GM18517 (cell line): ENCODE results near the gene DNMBP.
"Not testable (repeated sequence)": the region's sequence is repeated elsewhere in the genome, so short reads cannot be mapped to it uniquely, and the experiment has no call there.

Experiments used
- ATAC-seq: cut with Tn5 transposase; IDR thresholded peaks from one replicate; pipeline ENCODE4 v1.9.1; 2021; ENCODE audit warnings: mild to moderate bottlenecking, moderate library complexity; ENCODE audit not compliant: unreplicated experiment

DNMBP gene

GRCh38 chr10:99840859-99841258 lies 168.9 kb downstream of the DNMBP start:
- ATAC-seq = not testable (repeated sequence)

GRCh38 chr10:99836711-99837110 lies 173.0 kb downstream of the DNMBP start:
- no peak for ATAC-seq

- ATAC-seq = no peak
Observed at GRCh38 chr10:99835947-99836346, 173.8 kb downstream of the DNMBP start.

GRCh38 chr10:99834410-99834809 lies 175.3 kb downstream of the DNMBP start:
- no peak for ATAC-seq

DNA sequence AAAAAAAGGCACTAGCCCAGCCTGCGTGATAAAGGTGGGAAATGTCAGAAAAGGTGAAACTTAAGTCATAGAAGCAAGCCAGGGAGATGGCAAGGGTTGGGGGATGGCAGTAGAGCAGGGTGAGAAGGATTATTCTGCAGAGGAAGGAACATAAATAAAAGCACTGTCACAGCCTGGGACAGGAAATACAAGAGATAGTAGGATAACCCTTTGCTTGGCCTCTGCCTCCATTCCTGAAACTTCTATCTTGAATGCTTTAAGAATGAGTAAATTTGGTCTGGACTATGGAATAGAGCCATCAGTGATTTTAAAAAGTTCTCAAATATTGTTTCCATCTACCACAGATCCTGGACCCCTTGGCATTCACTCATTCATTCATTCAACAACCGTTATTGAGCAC lies 177.3 kb downstream of the DNMBP start:
- ATAC-seq = no peak

DNA sequence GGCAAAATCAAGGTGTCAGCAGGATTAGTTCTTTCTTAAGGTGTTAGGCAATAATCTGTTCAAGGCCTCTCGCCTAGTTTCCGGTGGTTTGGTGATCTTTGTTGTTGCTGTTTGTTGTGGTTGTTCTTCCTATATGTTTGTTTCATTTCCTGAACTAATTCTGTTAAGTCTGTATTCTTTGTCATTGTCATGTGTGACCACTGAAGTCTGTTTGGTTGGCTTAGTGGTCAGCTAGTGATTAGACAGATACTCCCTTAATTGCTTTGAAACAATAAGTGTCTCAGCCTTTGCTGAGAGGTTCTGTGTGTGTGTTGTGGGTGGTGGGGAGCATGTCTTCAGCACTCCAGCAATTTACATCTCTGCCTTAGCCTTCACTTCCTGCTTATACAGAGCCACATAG lies 181.3 kb downstream of the DNMBP start:
- no peak for ATAC-seq

DNA sequence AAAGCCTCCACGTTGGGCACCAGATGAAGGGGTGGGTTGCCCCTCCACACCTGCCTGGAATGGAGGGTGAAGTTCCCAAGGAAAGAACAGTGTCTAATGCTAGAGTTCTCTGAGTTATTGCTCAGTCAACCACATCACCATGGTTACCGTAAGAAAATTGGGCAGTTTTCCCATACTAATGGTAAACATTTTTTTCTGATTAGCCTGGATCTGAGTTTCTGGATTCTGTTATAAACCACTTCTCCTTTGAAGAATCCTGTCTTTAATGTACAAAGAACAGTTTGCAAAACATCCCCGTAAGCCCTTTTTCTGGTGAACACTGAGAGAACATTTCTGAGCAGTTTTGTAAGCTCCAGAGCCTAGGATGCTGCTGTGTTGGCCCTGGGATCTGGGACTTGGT lies 181.8 kb downstream of the DNMBP start:
- no peak for ATAC-seq
